ENCODE data around the gene FUT8.
A peak's percentile ranks its signal among the peaks of the same experiment; 100 is the strongest.

Gene FUT8

GRCh38 chr14:65506801-65507200, 94.3 kb downstream of the FUT8 start:
- Mint-ChIP-seq H3K27ac (no peak overlapping the region), H3K4me3 (no peak overlapping the region), H3K4me1 (ENCODE audit: low read depth) (peaks cover 28% of the 10 kb centered on the region), H3K9me3 (peaks cover 17% of the 10 kb centered on the region), H3K27me3 (ENCODE audit: low read depth) (no peaks in the 10 kb centered on the region), H3K36me3 (ENCODE audit: low read depth) (peaks cover 32% of the 10 kb centered on the region)

DNA sequence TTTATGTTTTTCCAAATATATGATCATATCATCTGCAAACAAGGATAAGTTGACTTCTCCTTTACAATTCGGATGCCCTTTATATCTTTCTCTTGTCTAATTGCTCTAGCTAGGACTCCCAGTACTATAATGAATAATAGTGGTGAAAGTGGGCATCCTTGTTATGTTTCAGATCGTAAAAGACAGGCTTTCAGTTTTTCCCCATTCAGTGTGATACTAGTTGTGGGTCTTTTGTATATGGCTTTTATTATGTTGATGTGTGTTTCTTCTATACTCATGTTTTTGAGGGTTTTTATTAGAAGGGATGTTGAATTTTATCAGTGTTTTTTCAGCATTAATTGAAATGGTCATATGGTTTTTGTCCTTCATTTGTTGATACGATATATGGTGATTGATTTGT, 97.3 kb downstream of the FUT8 start:
- Mint-ChIP-seq H3K4me1 (ENCODE audit: low read depth) (peaks cover 29% of the 10 kb centered on the region), H3K9me3 (peaks cover 17% of the 10 kb centered on the region), H3K27ac (no peak overlapping the region), H3K4me3 (no peak overlapping the region), H3K36me3 (ENCODE audit: low read depth) (peaks cover 30% of the 10 kb centered on the region), H3K27me3 (ENCODE audit: low read depth) (no peaks in the 10 kb centered on the region)

DNA sequence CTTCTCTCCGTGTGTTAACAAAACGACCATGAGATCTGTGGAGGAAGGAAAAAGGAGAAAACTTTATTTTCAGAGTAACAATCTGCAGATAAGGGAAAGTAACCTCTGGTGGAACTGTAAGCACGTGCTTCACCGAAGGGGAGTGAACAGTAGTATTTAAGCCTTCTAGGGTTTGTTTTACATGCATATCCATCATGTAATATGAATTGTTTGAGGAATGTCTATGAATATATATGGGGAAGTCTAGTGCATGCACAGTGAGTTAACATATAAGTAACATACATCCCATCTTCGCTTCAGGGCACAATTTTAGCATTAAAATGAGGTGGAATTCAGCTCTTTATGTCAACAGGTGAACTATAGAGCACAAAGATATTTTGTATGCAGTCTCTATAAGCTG, 101.1 kb downstream of the FUT8 start:
- Mint-ChIP-seq H3K4me1 (ENCODE audit: low read depth) (peaks cover 50% of the 10 kb centered on the region), H3K27ac (no peak overlapping the region), H3K27me3 (ENCODE audit: low read depth) (no peaks in the 10 kb centered on the region), H3K4me3 (no peak overlapping the region), H3K36me3 (ENCODE audit: low read depth) (peaks cover 23% of the 10 kb centered on the region), H3K9me3 (peaks cover 10% of the 10 kb centered on the region)

DNA sequence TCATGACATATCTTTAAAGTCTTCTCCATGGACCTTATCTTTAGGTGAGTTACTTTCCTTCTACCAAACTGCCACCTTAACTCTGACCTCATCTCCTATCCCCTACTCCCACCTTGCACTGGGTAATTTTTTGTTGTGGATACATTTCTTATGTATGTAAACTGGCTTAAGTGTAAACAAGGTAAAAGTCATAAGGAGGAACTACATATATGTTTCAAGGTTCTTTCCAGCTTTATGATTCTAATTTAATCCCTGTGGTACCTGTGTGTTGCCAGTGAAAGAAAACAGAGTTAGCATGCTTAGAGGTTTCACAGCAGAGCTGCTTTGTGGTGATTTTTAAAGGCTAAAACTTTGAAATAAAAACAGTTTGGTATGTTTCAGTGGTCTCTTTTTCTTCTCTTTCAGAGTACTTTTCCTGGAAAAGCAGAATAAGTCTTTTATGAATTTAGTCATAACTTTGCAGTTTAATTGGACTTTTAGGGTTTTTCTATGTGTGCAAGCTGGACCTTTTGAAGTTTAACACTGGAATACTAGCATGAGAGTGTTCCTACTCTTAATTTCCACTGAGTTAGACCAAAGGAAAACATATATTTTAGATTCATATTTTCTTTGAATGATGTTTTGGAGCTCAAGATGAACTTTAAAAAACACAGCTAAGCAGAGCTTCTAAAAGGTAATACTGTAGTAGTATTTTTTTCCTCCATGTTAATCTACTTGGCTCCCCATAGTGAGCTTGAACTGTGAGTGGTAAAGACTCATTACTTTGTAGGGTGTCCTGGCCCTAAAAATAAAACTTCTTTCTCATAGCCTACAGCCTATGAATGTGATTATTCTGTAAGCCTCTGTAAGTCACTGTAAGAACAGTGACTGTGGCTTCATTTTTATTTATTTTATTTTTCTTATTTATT, 105.4 kb downstream of the FUT8 start:
- Mint-ChIP-seq H3K36me3 (ENCODE audit: low read depth) (peaks cover 16% of the 10 kb centered on the region), H3K27me3 (ENCODE audit: low read depth) (no peaks in the 10 kb centered on the region), H3K4me3 (no peak overlapping the region), H3K9me3 (peaks cover 4% of the 10 kb centered on the region), H3K27ac (peak overlapping the region; percentile 79), H3K4me1 (ENCODE audit: low read depth) (peaks cover 46% of the 10 kb centered on the region)

- H3K27ac Mint-ChIP-seq: no peak overlapping the region
- peaks cover 36% of the 10 kb centered on the region for H3K4me1 Mint-ChIP-seq (ENCODE audit: low read depth)
- H3K4me3 Mint-ChIP-seq: no peak overlapping the region
- no peaks in the 10 kb centered on the region for H3K27me3 Mint-ChIP-seq (ENCODE audit: low read depth)
- H3K36me3 Mint-ChIP-seq (ENCODE audit: low read depth): peaks cover 43% of the 10 kb centered on the region
- peaks cover 26% of the 10 kb centered on the region for H3K9me3 Mint-ChIP-seq
Observed at GRCh38 chr14:65528069-65528468, 115.5 kb downstream of the FUT8 start.

DNA sequence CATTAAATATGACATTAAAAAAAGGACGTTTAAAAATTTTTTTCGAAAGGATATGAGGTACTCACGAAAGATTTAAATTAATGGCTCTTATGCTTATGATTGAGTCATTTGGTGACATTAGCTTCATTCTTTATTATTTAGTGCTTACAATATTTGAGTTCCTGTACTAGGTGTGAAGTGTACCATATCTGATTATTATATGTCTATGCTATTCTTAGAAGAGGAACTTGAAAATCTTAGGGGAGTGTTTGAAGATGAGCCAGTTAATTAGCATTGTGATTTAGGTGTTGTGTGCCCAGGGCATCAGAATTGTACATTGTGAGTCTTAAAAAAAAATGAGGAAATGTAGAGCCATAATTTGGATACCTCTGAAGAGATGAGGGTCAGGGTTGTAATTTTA, 118.6 kb downstream of the FUT8 start:
- H3K9me3 Mint-ChIP-seq: peaks cover 7% of the 10 kb centered on the region
- H3K27me3 Mint-ChIP-seq (ENCODE audit: low read depth): no peaks in the 10 kb centered on the region
- H3K36me3 Mint-ChIP-seq (ENCODE audit: low read depth): peaks cover 21% of the 10 kb centered on the region
- H3K4me3 Mint-ChIP-seq: no peak overlapping the region
- no peak overlapping the region for H3K27ac Mint-ChIP-seq
- H3K4me1 Mint-ChIP-seq (ENCODE audit: low read depth): peaks cover 18% of the 10 kb centered on the region

GRCh38 chr14:65533736-65534404, 121.3 kb downstream of the FUT8 start:
- Mint-ChIP-seq H3K4me3 (no peak overlapping the region), H3K27me3 (ENCODE audit: low read depth) (no peaks in the 10 kb centered on the region), H3K9me3 (peaks cover 2% of the 10 kb centered on the region), H3K4me1 (ENCODE audit: low read depth) (peaks cover 11% of the 10 kb centered on the region), H3K36me3 (ENCODE audit: low read depth) (peaks cover 11% of the 10 kb centered on the region), H3K27ac (no peak overlapping the region)

DNA sequence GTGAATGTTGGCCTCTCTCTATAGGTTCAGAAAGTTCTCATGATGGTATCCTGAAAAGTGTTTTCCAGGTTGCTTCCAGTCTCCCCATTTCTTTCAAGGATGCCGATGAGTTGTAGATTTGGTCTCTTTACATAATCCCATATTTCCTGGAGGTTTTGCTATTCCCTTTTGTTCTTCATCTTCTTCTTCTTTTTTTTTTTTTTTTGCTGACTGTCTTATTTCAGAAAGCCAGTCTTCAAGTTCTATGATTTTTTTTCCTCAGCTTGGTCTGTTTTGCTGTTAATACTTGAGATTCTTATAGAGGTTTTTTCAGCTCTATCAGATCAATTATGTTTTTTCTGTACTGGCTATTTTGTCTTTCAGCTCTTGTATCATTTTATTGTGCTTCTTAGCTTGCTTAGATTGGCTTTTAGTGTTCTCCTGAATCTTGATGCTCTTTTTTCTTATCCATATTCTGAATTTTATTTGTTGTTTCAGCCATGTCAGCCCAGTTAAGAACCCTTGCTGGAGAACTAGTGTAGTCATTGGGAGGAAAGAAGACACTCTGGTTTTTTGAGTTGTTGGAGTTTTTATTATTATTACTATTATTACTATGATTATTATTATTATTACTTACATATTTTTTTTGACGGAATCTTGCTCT, 124.4 kb downstream of the FUT8 start:
- H3K9me3 Mint-ChIP-seq: no peaks in the 10 kb centered on the region
- H3K36me3 Mint-ChIP-seq (ENCODE audit: low read depth): no peaks in the 10 kb centered on the region
- no peak overlapping the region for H3K27ac Mint-ChIP-seq
- H3K4me3 Mint-ChIP-seq: no peak overlapping the region
- H3K4me1 Mint-ChIP-seq (ENCODE audit: low read depth): no peaks in the 10 kb centered on the region
- no peaks in the 10 kb centered on the region for H3K27me3 Mint-ChIP-seq (ENCODE audit: low read depth)

DNA sequence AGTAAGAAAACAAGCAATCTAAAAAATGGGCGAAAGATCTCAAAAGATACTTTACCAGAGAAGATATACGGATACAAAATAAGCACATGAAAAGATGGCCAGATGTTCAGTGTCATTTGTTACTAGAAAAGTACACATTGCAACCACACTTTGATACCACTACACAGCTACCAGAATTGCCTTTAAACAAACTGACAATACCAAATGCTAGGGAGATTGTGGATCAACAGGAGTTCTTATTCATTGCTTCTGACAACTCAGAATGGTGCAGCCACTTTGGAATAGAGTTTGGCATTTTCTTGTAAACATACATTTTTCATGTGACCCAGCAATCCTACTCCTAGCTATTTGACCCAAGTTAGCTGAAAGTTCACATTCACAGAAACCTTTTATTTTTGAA, 136.3 kb downstream of the FUT8 start:
- no peaks in the 10 kb centered on the region for H3K36me3 Mint-ChIP-seq (ENCODE audit: low read depth)
- no peaks in the 10 kb centered on the region for H3K27me3 Mint-ChIP-seq (ENCODE audit: low read depth)
- H3K4me1 Mint-ChIP-seq (ENCODE audit: low read depth): peaks cover 12% of the 10 kb centered on the region
- H3K4me3 Mint-ChIP-seq: no peak overlapping the region
- H3K9me3 Mint-ChIP-seq: no peaks in the 10 kb centered on the region
- no peak overlapping the region for H3K27ac Mint-ChIP-seq

DNA sequence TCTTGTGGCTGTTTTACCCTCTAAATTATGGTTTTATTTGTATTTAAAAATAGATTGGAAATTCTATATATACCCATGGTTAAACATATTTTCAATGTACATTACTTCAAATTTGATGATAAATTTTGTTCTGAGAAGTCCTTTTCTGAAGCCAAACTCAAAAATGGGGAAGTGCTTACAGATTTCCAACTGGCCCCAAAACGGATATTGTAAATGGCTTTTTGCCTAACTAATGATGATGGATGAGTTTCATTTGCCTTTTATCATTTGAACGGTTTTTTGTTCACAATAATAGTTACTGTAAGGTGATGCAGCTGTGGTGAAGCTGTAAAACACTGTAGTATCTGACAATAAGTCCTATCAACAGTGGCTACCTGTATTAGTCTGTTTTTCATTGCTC, 136.9 kb downstream of the FUT8 start:
- Mint-ChIP-seq H3K27me3 (ENCODE audit: low read depth) (no peaks in the 10 kb centered on the region), H3K4me3 (no peak overlapping the region), H3K4me1 (ENCODE audit: low read depth) (peaks cover 12% of the 10 kb centered on the region), H3K36me3 (ENCODE audit: low read depth) (no peaks in the 10 kb centered on the region), H3K9me3 (no peaks in the 10 kb centered on the region), H3K27ac (no peak overlapping the region)

DNA sequence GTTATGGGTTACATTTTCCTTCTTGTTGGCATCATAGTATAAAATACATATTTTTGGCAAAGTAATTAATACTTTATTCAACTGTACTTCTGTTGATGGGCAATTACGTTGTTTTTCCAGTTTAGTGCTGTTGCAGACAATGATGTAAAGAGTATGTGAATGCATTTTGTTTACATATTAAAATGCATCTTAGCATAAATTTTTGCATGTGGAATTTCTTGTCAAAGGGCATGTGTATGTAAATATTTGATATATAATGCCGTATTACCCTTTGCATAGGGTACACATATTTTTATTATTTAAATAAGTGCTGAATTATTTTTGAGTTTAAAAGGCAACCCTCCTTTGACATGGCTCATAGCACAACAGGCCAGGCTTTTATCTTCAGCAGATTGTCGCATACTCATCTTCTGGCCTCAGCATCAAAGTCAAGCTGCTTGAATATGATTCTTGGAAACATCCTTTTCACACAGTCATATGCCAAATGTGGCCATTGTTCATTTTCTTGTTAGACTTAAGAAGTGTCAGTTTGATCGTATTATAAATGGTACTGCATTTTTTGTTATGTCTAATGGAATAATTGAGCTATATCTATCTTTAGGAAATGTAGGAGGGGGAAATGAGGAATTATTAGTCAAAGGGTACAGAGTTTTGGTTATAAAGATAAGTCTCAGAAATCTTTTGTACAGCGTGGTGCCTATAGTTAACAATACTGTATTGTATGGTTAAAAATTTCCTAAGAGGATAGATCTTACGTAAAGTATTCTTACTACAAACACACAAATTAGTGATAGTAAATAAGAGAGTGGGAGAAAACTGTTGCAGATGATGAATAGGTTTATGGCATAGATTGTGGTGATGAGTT, 138.5 kb downstream of the FUT8 start:
- Mint-ChIP-seq H3K4me3 (no peak overlapping the region), H3K4me1 (ENCODE audit: low read depth) (peaks cover 12% of the 10 kb centered on the region), H3K9me3 (no peaks in the 10 kb centered on the region), H3K27ac (no peak overlapping the region), H3K36me3 (ENCODE audit: low read depth) (no peaks in the 10 kb centered on the region), H3K27me3 (ENCODE audit: low read depth) (no peaks in the 10 kb centered on the region)

- Mint-ChIP-seq H3K27me3 (ENCODE audit: low read depth) (no peaks in the 10 kb centered on the region), H3K27ac (no peak overlapping the region), H3K4me3 (no peak overlapping the region), H3K36me3 (ENCODE audit: low read depth) (no peaks in the 10 kb centered on the region), H3K4me1 (ENCODE audit: low read depth) (peaks cover 12% of the 10 kb centered on the region), H3K9me3 (no peaks in the 10 kb centered on the region)
Observed at GRCh38 chr14:65552724-65553123, 140.2 kb downstream of the FUT8 start.

GRCh38 chr14:65554837-65555236, 142.3 kb downstream of the FUT8 start:
- Mint-ChIP-seq H3K27ac (no peak overlapping the region), H3K4me3 (no peak overlapping the region), H3K36me3 (ENCODE audit: low read depth) (no peaks in the 10 kb centered on the region), H3K9me3 (no peaks in the 10 kb centered on the region), H3K4me1 (ENCODE audit: low read depth) (peaks cover 10% of the 10 kb centered on the region), H3K27me3 (ENCODE audit: low read depth) (no peaks in the 10 kb centered on the region)

DNA sequence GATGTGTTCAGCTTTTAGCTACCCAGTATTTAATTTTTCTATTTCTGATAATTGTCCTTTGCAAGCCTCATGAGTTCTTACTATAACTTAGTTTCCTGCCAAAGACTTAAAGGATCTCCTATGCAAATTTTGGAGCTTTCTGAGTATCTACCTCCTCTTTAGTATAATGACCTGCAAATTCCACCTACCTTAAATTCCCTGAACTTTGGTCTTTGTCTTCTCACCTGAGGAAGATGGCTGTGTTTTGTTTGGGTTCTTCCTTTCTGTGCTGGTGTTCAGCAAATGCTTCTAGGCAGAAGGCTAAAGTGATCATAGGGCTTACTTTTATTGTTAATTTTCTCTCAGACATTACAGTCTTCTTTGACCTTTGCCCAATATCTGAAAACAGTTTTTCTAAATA, 142.8 kb downstream of the FUT8 start:
- H3K27me3 Mint-ChIP-seq (ENCODE audit: low read depth): no peaks in the 10 kb centered on the region
- H3K36me3 Mint-ChIP-seq (ENCODE audit: low read depth): peaks cover under 1% of the 10 kb centered on the region
- H3K27ac Mint-ChIP-seq: no peak overlapping the region
- H3K4me1 Mint-ChIP-seq (ENCODE audit: low read depth): peaks cover 11% of the 10 kb centered on the region
- H3K4me3 Mint-ChIP-seq: no peak overlapping the region
- H3K9me3 Mint-ChIP-seq: no peaks in the 10 kb centered on the region
